NCI-H2196 (cell line): ENCODE results near the gene NRXN3.

Experiments used
- DNase-seq: peaks from one replicate; lab custom pipeline; 2025; ENCODE audit not compliant: unreplicated experiment; lab: John Stamatoyannopoulos, UW

NRXN3 gene

DNA sequence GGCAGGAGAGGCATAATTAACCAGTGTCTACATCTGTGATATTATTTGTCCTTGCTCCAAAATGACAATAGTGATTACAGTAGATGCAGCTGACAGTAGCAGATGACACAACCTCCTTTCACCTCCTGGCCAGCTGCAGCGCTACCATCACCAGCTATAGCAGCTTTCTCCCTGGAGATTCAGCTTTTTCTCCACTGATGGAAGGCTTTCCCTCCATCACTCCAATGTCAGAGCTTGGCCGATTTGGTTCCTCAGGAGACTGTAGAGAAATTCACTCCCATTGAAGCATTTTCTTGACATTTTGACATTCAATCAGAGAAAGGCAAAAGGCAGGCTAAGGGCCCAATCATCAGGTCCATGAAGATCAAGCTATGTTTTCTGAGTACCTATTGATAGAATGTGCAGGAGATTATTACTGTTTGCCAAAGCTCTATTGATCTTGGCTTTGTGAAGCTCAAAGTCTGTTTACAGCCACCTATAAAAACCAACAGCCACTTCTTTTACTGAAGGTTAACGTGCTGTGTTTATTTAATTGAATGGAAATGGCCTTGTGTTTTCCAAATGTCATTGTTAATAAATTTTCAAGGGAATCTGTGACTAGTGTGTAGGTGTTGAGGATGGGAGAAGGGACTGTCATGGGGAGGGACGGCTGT lies 1256.1 kb downstream of the NRXN3 start:
- DNase-seq: no peak

DNA sequence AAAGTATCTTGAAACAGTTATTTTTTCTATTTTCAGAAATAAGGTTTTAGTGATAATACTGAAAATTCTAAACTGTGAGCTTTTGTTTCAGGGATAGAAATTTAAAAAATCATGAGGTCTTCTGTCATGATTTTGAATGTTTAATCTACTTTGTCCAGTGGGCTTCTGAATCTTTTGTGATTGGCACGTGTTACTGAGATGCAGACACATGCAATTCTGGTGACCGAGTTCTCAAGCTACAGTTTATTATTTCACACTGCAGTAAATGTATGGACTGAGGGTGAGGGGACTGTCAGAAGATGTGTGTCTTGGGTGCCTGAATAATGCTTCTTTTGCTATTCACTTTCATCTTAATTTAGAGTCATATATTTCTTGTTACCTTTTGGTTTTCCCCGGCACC lies 1262.5 kb downstream of the NRXN3 start:
- DNase-seq: no peak

DNA sequence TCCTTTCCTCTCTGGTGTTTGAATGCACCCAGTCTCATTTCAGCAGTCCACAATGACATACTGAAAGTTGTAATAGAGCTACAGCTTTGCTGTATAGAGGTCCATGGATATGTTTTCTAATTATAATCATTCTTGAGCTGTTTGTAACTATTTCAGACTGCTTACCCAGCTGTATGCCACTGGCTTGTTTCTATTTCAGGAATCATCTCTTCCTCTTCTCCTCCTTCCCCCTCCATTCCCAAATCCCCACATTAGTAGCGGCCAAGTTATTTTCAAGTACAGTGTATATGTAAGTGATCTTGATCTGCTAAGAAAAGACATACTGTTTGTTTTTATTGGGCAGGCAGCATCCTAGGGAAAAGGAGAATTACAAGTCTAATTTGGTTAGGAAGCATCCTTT lies 1266.2 kb downstream of the NRXN3 start:
- DNase-seq: no peak

DNA sequence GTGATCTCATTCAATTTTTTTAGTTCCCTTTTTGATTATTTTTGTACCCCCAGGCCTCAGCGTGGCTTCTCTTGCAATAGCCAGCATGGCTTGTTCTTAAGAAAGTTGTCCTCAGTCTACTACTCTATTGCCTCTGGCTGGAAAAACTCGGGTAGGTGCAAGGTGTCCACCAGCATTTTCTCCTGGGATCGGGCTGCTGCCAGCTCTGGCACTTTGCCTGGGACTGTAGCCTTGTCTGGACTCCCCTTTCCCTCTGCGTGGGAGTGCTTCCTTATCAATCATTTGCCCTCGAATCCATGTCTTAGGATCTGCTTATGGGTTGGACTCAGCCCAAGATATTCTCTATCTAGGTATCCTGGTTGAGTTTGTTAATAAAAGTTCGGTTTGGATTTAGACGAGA lies 1267.8 kb downstream of the NRXN3 start:
- DNase-seq: no peak

DNA sequence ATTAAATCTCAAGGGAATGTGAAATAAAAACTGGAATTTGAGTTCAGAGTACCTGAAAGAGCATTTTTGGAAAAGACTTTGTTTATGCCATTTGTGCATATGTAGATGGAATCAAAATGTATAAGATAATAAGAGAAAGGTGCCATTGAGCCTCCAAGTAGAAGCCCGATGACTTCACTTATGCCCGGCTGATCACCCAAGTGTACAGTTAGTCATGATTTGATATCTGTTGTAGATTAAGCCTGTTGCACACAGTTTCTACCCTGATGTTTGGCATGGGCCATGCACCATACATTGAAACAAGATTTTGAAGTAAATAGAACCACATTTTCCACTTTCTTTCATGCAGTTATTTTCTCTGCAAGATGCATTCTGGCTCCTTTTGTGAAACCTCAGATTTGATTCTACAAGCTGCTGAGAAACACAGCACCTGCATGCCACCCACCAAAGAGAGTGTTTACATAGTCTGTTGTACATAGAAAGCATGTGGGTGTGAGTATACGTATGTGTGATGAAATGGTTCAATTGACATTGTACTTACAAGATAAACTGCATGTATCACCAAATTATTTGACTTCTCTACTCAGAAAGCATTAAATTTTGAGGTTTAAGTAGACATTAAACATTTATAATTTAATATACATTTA lies 1268.6 kb downstream of the NRXN3 start:
- DNase-seq: no peak

DNA sequence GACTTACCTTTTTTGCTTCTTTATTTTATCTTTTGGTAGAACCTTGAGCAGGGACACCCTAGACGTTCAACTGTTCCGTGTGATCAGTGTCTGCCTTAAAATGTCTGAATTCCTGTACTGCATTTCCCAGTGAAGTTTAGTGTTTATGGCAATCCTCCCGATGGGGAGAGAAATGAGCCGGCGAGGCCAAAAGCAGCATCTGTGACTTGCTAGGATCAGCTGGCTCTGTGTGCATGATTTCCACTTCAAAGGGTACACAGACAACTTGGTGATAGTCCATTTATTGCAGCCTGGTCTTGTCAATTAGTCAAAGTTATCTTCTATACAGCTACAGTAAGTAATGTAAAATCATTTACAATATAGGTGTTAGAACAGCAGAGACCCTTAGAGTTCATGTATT lies 1272.6 kb downstream of the NRXN3 start:
- DNase-seq: no peak

DNA sequence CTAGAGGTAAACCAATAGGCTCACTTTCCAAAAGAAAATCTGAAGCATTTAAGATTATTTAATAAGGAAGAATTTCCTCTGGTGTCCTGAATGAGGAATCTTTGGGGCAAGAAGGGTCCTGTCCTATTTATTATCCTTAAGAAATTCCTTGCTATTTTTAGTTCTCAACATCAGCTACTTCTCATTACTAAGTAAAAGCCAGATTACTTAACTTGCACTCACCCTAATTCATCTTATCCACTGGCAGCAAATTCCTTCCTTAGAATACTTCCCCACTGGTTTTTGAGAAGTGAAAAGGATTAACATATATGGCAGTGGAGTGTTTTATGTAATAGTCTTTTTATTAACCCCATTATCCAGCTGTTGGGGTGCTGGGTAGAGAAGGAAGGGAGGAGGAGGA lies 1273.4 kb downstream of the NRXN3 start:
- no peak for DNase-seq

DNA sequence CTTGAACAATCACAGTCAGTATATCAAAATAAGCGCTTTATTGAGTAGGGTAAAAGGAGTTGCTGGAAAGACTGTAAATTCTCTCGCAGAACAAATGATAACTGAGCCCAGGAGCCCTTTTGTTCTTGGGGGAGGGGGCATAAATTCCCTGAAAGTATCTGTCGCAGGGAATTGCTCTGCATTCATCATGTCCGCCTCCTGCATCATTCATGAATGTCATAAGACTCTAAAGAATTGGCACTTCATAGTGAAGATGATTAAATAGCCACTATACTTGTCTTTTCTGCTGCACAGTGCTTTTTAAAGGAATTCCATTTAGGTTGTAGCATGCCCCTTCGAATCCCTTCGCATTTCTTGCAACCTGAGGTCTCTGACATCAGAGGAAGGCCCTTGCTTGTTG lies 1278.8 kb downstream of the NRXN3 start:
- no peak for DNase-seq

DNA sequence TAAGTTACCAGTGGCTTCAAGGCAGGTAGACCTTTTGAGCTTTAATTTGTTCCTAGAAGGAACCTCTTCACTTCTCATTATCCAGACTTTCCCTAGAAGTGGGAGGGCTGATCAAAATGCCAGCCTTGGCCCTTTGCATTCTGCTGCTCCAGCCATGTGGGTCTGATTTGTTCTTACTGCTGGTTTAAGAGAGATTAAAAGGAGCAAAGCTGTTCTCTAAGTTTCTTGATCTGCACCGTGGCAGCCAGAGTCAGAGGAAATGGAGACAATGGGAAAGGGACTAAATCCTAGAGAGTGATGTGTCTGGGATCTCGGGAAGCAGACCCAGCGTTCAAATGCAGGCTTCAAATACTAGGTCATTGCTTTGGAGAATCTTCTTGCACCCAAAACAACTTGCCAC lies 1281.4 kb downstream of the NRXN3 start:
- no peak for DNase-seq

DNA sequence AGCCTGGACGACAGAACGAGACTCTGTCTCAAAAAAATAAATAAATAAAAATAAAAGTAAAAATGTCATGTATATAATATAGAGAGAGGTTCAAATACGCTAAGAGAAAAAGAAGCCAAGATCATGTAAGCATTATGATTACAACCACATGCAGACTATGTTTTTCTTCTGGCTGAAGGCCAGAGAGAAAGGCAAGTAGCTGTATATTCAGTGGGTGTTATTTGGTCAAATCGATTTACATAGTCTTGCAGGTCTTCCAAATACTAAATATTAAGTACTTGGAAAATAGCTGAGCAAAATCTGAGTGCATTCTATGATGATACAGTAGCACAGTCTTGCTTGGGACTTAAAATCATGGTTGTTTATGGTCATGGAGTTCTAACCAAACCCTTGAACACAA lies 1283.1 kb downstream of the NRXN3 start:
- no peak for DNase-seq

DNA sequence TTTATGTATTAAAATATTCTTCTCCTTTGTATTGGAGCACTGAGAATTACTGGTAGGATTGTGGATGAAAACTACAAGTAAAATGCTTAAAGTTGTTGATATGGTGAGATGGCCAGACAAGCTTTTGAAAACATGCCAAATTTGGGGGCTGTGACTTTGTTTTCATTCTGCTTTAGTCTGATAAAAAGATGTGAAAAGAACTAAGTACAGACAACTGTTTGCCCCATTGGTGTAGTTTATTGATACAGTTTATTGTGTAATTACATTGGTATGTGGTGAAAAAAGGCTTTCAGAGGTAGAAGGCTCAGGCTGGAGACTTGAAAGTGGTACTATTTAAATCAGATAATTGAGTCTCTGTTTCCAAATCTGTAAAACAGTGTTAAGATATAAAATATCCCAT lies 1294.3 kb downstream of the NRXN3 start:
- DNase-seq: no peak

DNA sequence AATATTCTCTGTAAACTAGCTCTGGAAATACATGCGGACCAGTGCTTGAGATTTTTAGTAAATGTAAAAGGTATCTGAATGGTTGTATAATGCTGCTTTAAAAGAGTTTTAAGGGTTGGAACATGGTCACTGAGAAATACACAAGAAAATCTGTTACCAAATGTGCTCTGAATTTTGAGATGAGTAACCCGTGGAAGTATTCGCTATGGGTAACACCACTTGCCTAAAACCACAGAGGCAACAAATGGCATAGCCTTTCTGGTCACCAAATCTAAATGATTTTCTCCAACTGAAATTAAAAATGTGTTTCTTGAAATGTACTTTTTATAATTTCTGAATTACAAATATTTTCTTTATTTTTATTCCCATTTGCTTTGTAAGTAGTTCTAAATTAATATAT lies 1295.5 kb downstream of the NRXN3 start:
- no peak for DNase-seq

DNA sequence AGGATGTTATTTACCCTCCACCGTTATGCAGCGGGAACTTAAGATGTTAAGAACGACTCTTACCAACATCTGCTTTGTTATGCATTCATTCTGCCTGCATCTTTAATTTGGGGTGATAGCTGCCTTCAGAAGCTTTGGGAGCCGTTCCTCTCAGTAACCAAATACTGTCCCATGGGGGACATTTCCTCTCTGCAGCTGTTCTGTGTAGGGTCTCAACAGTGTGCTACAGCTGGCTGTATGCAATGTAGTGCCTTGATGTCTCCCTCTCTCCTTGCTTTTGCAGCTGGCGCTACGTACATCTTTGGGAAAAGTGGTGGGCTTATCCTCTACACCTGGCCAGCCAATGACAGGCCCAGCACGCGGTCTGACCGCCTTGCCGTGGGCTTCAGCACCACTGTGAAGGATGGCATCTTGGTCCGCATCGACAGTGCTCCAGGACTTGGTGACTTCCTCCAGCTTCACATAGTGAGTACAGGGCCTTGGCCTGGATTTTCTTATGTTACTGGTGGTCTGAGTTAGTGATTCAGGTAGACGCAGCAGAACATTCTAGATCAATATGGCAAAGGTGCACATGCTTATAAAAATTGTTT lies 1296.9 kb downstream of the NRXN3 start:
- no peak for DNase-seq

DNA sequence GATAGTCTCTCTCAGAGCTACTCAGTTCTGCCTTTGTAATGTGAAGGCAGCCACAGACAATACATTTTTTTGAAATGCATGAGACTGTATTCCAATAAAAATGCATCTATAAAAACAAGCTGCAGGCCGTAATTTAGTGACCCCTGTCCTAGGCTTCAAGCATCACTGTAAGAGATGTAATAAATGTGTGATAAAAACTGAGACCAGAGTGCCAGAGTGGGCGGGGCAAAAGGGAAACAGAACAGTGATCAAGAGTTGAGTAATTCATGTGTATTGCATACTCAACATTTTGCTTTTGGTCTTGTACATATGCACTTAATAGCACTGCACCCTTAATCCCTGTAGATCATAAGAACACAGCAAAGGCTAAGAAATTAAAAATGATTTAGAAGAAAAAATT lies 1297.7 kb downstream of the NRXN3 start:
- no peak for DNase-seq

DNA sequence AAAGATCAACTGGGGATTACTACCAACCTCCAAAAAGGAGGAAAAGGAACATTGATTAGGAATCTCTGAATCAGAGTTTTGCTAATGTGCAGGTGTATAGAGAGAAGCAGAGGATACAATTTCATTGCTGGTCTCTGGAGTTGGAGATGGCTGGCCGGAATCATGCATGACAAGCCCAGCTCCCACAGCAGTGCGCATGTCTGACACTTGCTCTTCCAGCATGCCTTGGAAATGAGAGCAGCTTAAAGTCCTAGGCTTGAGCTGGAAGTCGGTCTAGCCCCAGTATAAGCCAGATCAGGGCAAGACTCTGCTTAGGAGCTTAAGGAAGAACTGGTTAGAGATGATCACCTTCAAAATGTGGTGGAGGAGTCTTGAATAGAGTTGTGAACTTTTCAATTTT lies 1298.3 kb downstream of the NRXN3 start:
- no peak for DNase-seq

DNA sequence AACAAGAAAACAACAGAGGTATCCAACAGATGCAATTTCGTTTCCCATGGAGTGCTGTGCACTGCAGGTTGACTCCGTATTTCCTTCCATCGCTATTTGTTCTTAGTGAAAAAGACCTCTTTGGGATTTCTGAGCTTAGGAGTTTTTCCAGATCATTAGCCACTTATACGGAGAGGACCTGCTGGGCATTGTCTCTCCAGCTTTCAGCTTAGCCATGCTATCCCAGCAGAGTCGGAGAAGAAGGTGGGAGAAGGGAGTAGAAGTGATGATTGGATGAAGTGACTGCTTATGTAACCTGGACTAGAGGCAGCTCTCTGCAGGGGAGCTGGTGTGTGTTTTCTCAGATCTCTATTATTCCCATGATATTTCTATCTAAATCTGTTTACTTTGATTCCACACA lies 1303.5 kb downstream of the NRXN3 start:
- DNase-seq: no peak

DNA sequence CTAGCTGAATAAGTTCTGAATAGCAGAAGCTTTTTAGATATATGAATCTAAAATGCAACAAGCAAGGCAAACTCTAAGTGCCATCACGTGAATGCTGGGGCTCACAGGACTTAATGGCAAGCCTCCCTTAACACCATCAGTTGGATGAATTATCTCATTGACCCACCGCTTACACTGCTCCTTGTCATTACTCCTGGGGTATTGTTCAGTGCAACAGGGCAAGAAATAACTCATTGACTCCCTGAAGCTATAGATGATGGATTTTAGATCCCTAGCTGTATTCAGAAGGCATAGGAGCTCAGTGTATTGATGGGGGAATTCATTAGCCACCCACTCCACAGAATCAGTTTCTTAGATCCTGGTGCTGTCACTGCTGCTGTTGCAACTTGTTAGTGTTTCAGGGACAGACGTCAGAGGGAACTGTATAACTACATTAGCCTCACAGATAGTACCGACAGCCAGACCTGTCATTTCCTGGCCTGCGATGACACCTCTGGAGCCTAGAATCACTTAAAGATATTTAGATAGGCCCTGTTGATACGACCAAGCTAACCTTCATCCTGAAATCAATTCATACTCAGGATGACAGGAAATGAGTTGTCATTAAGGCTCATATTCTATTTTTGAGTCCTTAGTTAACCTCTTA lies 1305.8 kb downstream of the NRXN3 start:
- DNase-seq: no peak

DNA sequence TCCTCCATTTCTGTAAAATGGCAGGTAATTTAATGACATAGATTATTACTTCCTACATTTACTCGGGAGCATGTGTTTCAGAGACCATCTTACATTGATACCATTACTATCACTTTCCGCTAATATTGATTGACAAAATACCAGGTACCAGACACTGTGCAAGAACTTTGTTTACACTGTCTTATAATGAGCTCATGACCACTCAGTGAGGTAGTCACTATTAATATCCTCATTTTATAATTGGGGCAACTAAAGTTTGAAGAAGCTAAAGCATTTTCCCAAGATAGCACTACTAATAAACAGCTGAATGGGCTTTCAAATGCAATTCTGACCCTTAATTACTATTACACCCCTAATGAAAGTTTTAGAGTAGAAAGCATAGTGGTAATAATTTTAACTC lies 1306.4 kb downstream of the NRXN3 start:
- DNase-seq: no peak

DNA sequence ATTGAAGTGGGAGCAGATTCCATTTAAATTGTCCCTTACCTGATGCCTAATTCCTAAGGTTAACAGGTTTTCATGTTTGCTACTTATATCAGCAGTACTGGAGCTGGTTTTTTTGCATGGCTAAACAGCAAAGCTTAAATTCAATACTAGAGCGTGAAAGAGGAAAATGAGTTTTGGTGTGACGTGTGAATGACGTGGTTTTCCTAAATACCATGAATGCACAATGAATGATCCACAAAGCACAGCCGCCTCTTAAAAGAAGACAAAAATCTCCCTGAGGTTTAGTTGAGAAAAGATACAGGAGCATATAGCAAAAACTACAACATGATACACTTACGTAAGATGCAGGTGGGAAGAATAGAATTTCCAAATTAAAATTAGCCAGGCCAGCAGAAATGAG lies 1310.0 kb downstream of the NRXN3 start:
- DNase-seq: no peak

DNA sequence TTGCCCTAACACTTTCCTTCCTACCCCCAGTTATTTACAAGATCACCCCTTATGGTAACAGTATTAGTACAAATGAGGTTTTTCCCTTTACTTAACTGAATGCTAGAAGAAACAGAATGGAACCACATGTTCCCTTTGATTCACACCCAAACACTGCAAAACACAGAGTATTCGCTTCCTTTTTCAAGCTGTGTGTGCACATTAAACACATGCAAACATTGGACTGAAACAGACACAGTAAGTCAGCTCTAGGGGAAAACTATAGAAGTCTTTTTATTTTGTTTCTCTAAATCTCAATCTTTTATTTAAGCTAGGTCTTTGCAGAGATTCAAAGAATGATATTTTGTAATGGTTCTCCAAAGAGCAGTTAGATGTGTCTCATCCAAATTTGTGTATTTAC lies 1312.7 kb downstream of the NRXN3 start:
- DNase-seq: no peak

DNA sequence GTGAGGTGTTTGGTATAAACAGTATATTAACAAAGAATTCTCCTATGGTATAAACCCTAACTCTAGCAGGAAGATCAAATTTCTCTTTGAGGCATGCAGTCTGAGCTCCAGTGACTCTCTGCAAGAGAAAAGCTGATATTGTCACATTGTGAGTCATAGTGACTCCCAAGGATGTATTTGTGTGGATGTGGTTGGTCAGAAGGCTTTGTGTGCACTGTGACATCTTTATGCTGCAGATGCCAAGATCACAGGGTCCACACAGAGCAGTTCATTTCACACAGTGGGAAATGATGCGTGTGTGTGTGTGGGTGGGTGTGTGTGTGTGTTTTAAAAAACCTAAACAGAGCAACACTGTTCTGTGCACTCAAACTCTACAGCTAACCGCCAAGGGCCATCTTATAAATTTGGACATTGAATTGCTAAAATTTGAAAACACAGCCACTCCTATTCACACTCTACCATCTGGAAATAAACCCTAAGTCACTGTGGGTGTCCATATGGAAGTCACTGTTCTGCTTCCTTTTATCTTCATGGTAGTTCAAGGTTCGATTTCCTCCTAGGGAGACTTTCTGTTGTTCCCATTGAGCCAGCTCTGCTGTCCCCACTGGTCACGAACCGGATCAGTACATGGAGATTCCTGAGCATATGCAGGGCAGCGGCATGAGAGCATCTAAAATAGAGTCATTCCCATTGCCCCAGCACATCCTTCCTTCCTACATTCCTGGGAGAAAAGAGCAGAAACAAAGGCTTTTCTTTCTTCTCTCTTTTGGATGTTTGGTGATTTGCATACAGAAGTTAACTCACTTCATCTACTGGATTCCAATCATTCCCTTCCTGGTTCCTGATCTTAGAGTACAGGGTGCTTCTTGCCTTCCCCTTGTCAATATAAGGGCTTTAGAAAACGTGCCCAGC lies 1313.6 kb downstream of the NRXN3 start:
- no peak for DNase-seq
